Hypothalamus (tissue), 51 donors: ENCODE data around the gene RANBP9.

Source experiments
- DNase-seq, 51 donors: peaks; one replicate each; lab custom pipeline; 2025; lab: John Stamatoyannopoulos, UW

RANBP9 gene

GRCh38 chr6:13572951-13573654 lies 138.5 kb downstream of the RANBP9 start:
- DNase-seq, result no peak

GRCh38 chr6:13572240-13572639 lies 139.4 kb downstream of the RANBP9 start:
- DNase-seq, result no peak
